Mesenchymal stem cell (in vitro differentiated cells and primary cell): Measurements from ENCODE around the gene TRIM67.
A peak's percentile ranks its signal among the peaks of the same experiment; 100 is the strongest.

Source experiments
- DNase-seq: peaks from one replicate; pipeline ENCODE4 v3.0.0-alpha.2; 2013
- H2AFZ ChIP-seq: one replicate; pipeline ENCODE4 v1.6.1; 2013; ENCODE audit warnings: low read depth, mild to moderate bottlenecking, control low read depth, inconsistent platforms, low read length, moderate library complexity
- H2AK5ac ChIP-seq: 2 replicates; pipeline ENCODE4 v1.6.1; 2013; ENCODE audit warnings: low read length, moderate library complexity, mild to moderate bottlenecking, inconsistent platforms; ENCODE audit not compliant: severe bottlenecking
- H2BK120ac ChIP-seq: one replicate; pipeline ENCODE4 v1.6.1; 2013; ENCODE audit warnings: low read depth, mild to moderate bottlenecking, inconsistent platforms, low read length, moderate library complexity
- H2BK12ac ChIP-seq, 2 experiments: one replicate each; pipeline ENCODE4 v1.6.1; 2013; ENCODE audit warnings: inconsistent platforms in 2 of 2, low read length in 2 of 2, mild to moderate bottlenecking in 2 of 2, moderate library complexity in 2 of 2, control low read depth in 1 of 2
- H2BK15ac ChIP-seq: one replicate; pipeline ENCODE4 v1.6.1; 2013; ENCODE audit warnings: mild to moderate bottlenecking, low read depth, inconsistent platforms; ENCODE audit not compliant: poor library complexity, severe bottlenecking
- H2BK5ac ChIP-seq: 2 replicates; pipeline ENCODE4 v1.6.1; 2013; ENCODE audit warnings: low read depth, mild to moderate bottlenecking, low read length, control low read depth, inconsistent platforms; ENCODE audit not compliant: poor library complexity, severe bottlenecking
- H3K14ac ChIP-seq, 2 experiments: one replicate each; pipeline ENCODE4 v1.6.1; 2013; ENCODE audit warnings: inconsistent platforms in 2 of 2, low read length in 2 of 2, control low read depth in 1 of 2, mild to moderate bottlenecking in 1 of 2, moderate library complexity in 1 of 2
- H3K18ac ChIP-seq, 2 experiments: one replicate each; pipeline ENCODE4 v1.6.1; 2013; ENCODE audit warnings: inconsistent platforms in 2 of 2, low read length in 2 of 2, control low read depth in 1 of 2, low read depth in 1 of 2, mild to moderate bottlenecking in 1 of 2
- H3K23ac ChIP-seq, 2 experiments: one replicate each; pipeline ENCODE4 v1.6.1; 2013; ENCODE audit warnings: inconsistent platforms in 2 of 2, low read length in 2 of 2, mild to moderate bottlenecking in 2 of 2, moderate library complexity in 2 of 2, control low read depth in 1 of 2
- H3K27ac ChIP-seq: 2 replicates; pipeline ENCODE4 v1.5.1; 2013; ENCODE audit warnings: mild to moderate bottlenecking, moderate library complexity, low read length, control low read depth, inconsistent platforms; ENCODE audit not compliant: poor library complexity, severe bottlenecking
- H3K27me3 ChIP-seq, 2 experiments: 2 replicates each; pipeline versions ENCODE4 v1.6.1 to v1.7.0; 2013; ENCODE audit warnings: low read length in 2 of 2, mild to moderate bottlenecking in 2 of 2, moderate library complexity in 2 of 2, control low read depth in 1 of 2, inconsistent platforms in 1 of 2; ENCODE audit not compliant: control insufficient read depth in 1 of 2, insufficient read depth in 1 of 2
- H3K36me3 ChIP-seq, 2 experiments: 2 replicates each; pipeline versions ENCODE4 v1.6.1 to v1.7.0; 2013; ENCODE audit warnings: low read length in 2 of 2, control low read depth in 1 of 2, inconsistent platforms in 1 of 2, low read depth in 1 of 2, mild to moderate bottlenecking in 1 of 2; ENCODE audit not compliant: insufficient read depth in 2 of 2, control insufficient read depth in 1 of 2
- H3K4ac ChIP-seq, 2 experiments: one replicate each; pipeline ENCODE4 v1.6.1; 2013; ENCODE audit warnings: inconsistent platforms in 2 of 2, low read length in 2 of 2, mild to moderate bottlenecking in 2 of 2, moderate library complexity in 2 of 2, control low read depth in 1 of 2, low read depth in 1 of 2
- H3K4me1 ChIP-seq: 2 replicates; pipeline ENCODE4 v1.6.1; 2013; ENCODE audit warnings: low read depth, low read length, control low read depth; ENCODE audit not compliant: control insufficient read depth, insufficient read depth
- H3K4me2 ChIP-seq: 2 replicates; pipeline ENCODE4 v1.6.1; 2013; ENCODE audit warnings: low read length, mild to moderate bottlenecking, inconsistent platforms; ENCODE audit not compliant: poor library complexity, severe bottlenecking
- H3K4me3 ChIP-seq, 2 experiments: 2 replicates each; pipeline versions ENCODE4 v1.5.1 to v1.7.0; 2013; ENCODE audit warnings: low read length in 2 of 2, mild to moderate bottlenecking in 2 of 2, control low read depth in 1 of 2, low read depth in 1 of 2; ENCODE audit not compliant: insufficient read depth in 1 of 2
- H3K79me1 ChIP-seq: replicated peaks from 2 replicates; pipeline ENCODE4 v1.6.1; 2013; ENCODE audit warnings: mild to moderate bottlenecking, control low read depth, low read length, inconsistent platforms; ENCODE audit not compliant: poor library complexity, severe bottlenecking
- H3K9ac ChIP-seq: 2 replicates; pipeline ENCODE4 v1.7.0; 2013; ENCODE audit warnings: mild to moderate bottlenecking, low read length, moderate library complexity
- H3K9me3 ChIP-seq: 2 replicates; pipeline ENCODE4 v1.7.0; 2013; ENCODE audit warnings: mild to moderate bottlenecking, low read length; ENCODE audit not compliant: control insufficient read depth
- H4K8ac ChIP-seq: one replicate; pipeline ENCODE4 v1.6.1; 2013; ENCODE audit warnings: inconsistent platforms, mild to moderate bottlenecking, low read length, moderate library complexity
- H4K91ac ChIP-seq: one replicate; pipeline ENCODE4 v1.6.1; 2013; ENCODE audit warnings: mild to moderate bottlenecking, low read length, inconsistent platforms
- WGBS: methylation state at CpG from one replicate; pipeline ENCODE4 v1.1.7; 2013; ENCODE audit warnings: mixed read lengths; 5-methylcytosine and 5-hydroxymethylcytosine counted together

TRIM67 gene

DNA sequence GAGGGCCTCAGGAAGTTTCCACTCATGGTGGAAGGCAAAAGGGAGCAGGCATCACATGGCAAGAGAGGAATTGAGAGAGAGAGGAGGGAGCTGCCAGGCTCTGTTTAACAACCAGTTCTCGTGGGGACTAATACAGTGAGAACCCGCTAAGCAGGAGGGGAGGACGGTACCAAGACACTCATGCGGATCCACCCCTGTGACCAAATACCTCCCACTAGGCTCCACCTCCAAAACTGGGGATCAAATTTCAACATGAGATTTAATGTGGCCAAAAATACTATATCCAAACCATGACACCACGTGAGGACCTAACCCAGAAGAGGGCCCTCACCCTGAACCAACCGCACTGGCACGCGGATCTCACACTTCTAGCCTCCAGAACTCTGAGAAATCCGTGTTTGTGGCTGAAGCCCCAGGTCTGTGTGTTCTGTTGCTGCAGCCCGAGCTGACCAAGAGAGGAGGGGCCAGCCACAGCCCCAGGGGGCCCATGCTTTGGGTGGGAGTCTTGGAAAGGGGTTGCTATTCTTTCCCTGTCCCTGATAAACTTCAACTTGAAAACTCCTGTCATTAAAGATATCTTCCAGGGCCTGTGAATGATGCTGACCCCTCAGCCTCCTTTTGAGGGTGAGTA lies 32.0 kb downstream of the TRIM67 start:
- no peaks in the 10 kb centered on the region for H3K79me1 ChIP-seq
- no peak overlapping the region for H4K91ac ChIP-seq
- no peak overlapping the region for H3K27ac ChIP-seq
- H3K4me3 ChIP-seq: no peak overlapping the region
- H2AFZ ChIP-seq: no peak overlapping the region
- no peak overlapping the region for H2BK15ac ChIP-seq
- no peak overlapping the region for H3K18ac ChIP-seq
- no peak overlapping the region for H3K4me2 ChIP-seq
- DNase-seq: no peak
- peak overlapping the region; percentile 86 for H2AK5ac ChIP-seq
- 59% methylated on average over 10 of the region's 10 CpGs for WGBS
- H3K14ac ChIP-seq: no peak overlapping the region
- H3K9me3 ChIP-seq: peaks cover 6% of the 10 kb centered on the region
- H3K23ac ChIP-seq: no peak overlapping the region
- no peak overlapping the region for H2BK5ac ChIP-seq
- no peak overlapping the region for H3K9ac ChIP-seq
- no peak overlapping the region for H2BK12ac ChIP-seq
- peaks cover 7 to 26% of the 10 kb centered on the region in 2 experiments for H3K27me3 ChIP-seq
- no peak overlapping the region for H4K8ac ChIP-seq
- no peaks in the 10 kb centered on the region for H3K36me3 ChIP-seq
- H2BK120ac ChIP-seq: no peak overlapping the region
- H3K4ac ChIP-seq: no peak overlapping the region
- H3K4me1 ChIP-seq: peaks cover 22% of the 10 kb centered on the region

DNA sequence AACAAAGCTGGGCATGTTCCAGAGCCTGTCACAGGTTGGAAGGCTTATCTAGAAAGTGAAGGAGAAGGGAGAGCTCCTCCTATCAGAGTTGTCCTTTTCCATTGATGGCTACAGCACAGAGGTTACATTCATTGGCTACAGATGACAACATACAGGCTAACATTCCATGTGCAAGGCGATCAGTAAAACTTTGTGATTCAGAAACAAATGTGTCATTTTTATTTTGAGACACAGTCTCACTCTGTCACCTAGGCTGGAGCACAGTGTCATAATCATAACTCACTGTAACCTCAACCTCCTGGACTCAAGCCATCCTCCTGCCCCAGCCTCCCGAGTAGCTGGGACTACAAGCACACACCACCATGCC lies 32.6 kb downstream of the TRIM67 start:
- peaks cover 22% of the 10 kb centered on the region for H3K4me1 ChIP-seq
- H3K4me3 ChIP-seq: no peak overlapping the region
- H3K14ac ChIP-seq: no peak overlapping the region
- H3K27ac ChIP-seq: no peak overlapping the region
- no peak overlapping the region for H3K9ac ChIP-seq
- H3K23ac ChIP-seq: no peak overlapping the region
- H3K4ac ChIP-seq: no peak overlapping the region
- DNase-seq: no peak
- no peak overlapping the region for H3K18ac ChIP-seq
- no peak overlapping the region for H3K4me2 ChIP-seq
- peak overlapping the region; percentile 86 for H2AK5ac ChIP-seq
- H2BK120ac ChIP-seq: no peak overlapping the region
- no peaks in the 10 kb centered on the region for H3K36me3 ChIP-seq
- no peak overlapping the region for H4K8ac ChIP-seq
- no peak overlapping the region for H2BK12ac ChIP-seq
- no peaks in the 10 kb centered on the region for H3K79me1 ChIP-seq
- no peak overlapping the region for H4K91ac ChIP-seq
- no peak overlapping the region for H2BK5ac ChIP-seq
- WGBS: 93% methylated on average over 1 of the region's 2 CpGs
- no peak overlapping the region for H2BK15ac ChIP-seq
- H3K27me3 ChIP-seq: peaks cover 6 to 24% of the 10 kb centered on the region in 2 experiments
- no peak overlapping the region for H2AFZ ChIP-seq
- H3K9me3 ChIP-seq: peaks cover 6% of the 10 kb centered on the region

DNA sequence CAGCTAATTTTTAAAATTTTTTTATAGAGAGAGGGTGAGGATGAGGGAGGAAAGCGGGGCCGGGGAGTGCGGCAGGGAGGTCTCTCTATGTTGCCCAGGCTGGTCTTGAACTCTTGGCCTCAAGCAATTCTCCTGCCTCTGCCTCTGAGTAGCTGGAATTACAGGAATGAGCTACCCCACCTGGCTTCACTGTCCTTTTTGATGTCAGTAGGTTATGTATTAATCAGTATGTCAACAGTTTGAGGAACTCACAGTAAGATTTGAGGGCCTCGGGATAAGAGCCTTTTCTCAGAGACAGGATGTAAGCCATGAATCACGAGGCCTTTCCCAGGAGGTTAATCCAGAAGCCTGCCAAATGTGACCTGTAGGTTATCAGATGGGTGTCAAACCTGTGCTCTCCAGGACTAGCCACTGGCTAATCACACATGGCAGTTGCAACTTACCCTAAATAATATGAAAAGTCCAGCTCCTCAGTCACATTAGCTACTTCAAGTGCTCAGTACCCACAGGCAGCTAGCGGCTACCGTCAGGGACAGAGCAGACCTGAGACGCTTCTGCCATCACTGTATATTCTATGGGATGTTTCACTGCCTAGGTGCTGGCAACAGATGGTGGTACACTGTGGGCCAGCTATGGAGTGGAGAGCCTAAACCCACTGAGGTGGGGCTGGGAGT lies 33.1 kb downstream of the TRIM67 start:
- DNase-seq: no peak
- H3K9ac ChIP-seq: no peak overlapping the region
- H3K23ac ChIP-seq: no peak overlapping the region
- H3K14ac ChIP-seq: no peak overlapping the region
- no peak overlapping the region for H3K4ac ChIP-seq
- no peaks in the 10 kb centered on the region for H3K79me1 ChIP-seq
- no peak overlapping the region for H2BK12ac ChIP-seq
- H3K4me2 ChIP-seq: no peak overlapping the region
- no peak overlapping the region for H3K4me3 ChIP-seq
- peak overlapping the region; percentile 25 for H2BK5ac ChIP-seq
- H3K4me1 ChIP-seq: peaks cover 22% of the 10 kb centered on the region
- H2AFZ ChIP-seq: no peak overlapping the region
- peak overlapping the region; percentile 47 for H3K27ac ChIP-seq
- no peak overlapping the region for H2BK15ac ChIP-seq
- H3K18ac ChIP-seq: no peak overlapping the region
- WGBS: 72% methylated on average over 8 of the region's 8 CpGs
- no peak overlapping the region for H2BK120ac ChIP-seq
- no peak overlapping the region for H4K8ac ChIP-seq
- peaks cover under 1 to 19% of the 10 kb centered on the region in 2 experiments for H3K27me3 ChIP-seq
- peak overlapping the region; percentile 5 for H4K91ac ChIP-seq
- H2AK5ac ChIP-seq: peak overlapping the region; percentile 92
- H3K9me3 ChIP-seq: peaks cover 1% of the 10 kb centered on the region
- no peaks in the 10 kb centered on the region for H3K36me3 ChIP-seq

DNA sequence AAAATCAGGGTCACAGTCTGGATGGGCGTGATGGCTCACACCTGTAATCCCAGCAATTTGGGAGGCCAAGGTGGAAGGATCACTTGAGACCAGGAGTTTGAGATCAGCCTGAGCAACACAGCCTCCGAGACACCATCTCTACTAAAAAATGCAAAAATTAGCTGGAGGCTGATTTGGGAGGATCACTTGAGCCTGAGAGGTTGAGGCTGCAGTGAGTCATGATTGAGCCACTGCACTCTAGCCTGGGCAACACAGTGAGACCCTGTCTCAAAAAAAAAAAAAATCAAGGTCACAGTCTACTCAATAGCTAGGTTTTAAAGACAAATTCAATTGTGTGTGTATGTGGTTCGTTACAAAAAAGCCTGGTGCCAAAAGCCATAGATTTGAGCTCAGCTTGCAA lies 34.4 kb downstream of the TRIM67 start:
- Histone ChIP-seq H2BK12ac (no peak overlapping the region), H3K79me1 (no peaks in the 10 kb centered on the region), H3K18ac (no peak overlapping the region), H4K8ac (no peak overlapping the region), H3K14ac (no peak overlapping the region), H4K91ac (no peak overlapping the region), H3K23ac (no peak overlapping the region), H3K4ac (no peak overlapping the region), H2BK15ac (no peak overlapping the region), H2BK5ac (no peak overlapping the region), H2AK5ac (no peak overlapping the region), H3K9me3 (no peaks in the 10 kb centered on the region), H3K4me1 (peaks cover 22% of the 10 kb centered on the region), H3K9ac (no peak overlapping the region), H3K4me3 (no peak overlapping the region), H3K36me3 (no peaks in the 10 kb centered on the region), H2AFZ (no peak overlapping the region), H3K27ac (no peak overlapping the region), H2BK120ac (no peak overlapping the region), H3K27me3 (peaks cover 3 to 15% of the 10 kb centered on the region in 2 experiments), H3K4me2 (no peak overlapping the region)
- 70% methylated on average over 3 of the region's 3 CpGs for WGBS
- no peak for DNase-seq
